ENCODE measurements around the gene TESPA1. TPM values are rescaled to one million over a fixed set of nuclear protein-coding genes. Genes with fewer than 3 reads are reported as not detected.

TESPA1 gene
- total and polyA plus RNA-seq, 2 experiments from 2014 or later, result 0.34 TPM; not detected in 1

- TF ChIP-seq REST (IDR thresholded peaks at IDR 0.05; ENCODE audit: unreplicated experiment), result no peak
- no peak for TF ChIP-seq CTCF (conservative IDR thresholded peaks at IDR 0.05; ENCODE audit: low read depth in 2 of 2)
- no peak for TF ChIP-seq POLR2AphosphoS5 (IDR thresholded peaks at IDR 0.05; ENCODE audit: low read depth)
- no peak for TF ChIP-seq ZNF114 (CRISPR knock-in tag; IDR thresholded peaks at IDR 0.05)
Measured at GRCh38 chr12:54980341-54980740, 4.2 kb downstream of the TESPA1 start (continued).

GRCh38 chr12:54977857-54978256 lies 6.7 kb downstream of the TESPA1 start:
- Mint-ChIP-seq H3K4me1 (peaks cover 20% of the 10 kb centered on the region), H3K27me3 (ENCODE audit: insufficient read depth, low read depth, poor library complexity) (peaks cover 3% of the 10 kb centered on the region), H3K27ac (no peak overlapping the region), H3K36me3 (ENCODE audit: low read depth) (no peaks in the 10 kb centered on the region), H3K9me3 (no peaks in the 10 kb centered on the region), H3K4me3 (no peak overlapping the region)
- no peak for TF ChIP-seq JUNB (IDR thresholded peaks at IDR 0.05; ENCODE audit: unreplicated experiment)
- TF ChIP-seq POLR2AphosphoS5 (IDR thresholded peaks at IDR 0.05; ENCODE audit: low read depth), result no peak
- no peak for TF ChIP-seq STAT1 (IDR thresholded peaks at IDR 0.05; ENCODE audit: unreplicated experiment)
- TF ChIP-seq ZNF114 (CRISPR knock-in tag; IDR thresholded peaks at IDR 0.05), result no peak
- TF ChIP-seq ZNF331 (CRISPR knock-in tag; IDR thresholded peaks at IDR 0.05; ENCODE audit: low read depth), result no peak
- TF ChIP-seq EZH2phosphoT487 (IDR thresholded peaks at IDR 0.05; ENCODE audit: unreplicated experiment), result no peak
- no peak for TF ChIP-seq ZNF462 (CRISPR knock-in tag; IDR thresholded peaks at IDR 0.05)
- no peak for TF ChIP-seq CREB1 (CRISPR knock-in tag; IDR thresholded peaks at IDR 0.05; ENCODE audit: low read depth)
- no peak for TF ChIP-seq NANOG (IDR thresholded peaks at IDR 0.05; ENCODE audit: borderline replicate concordance)
- Histone ChIP-seq H3K4me2 (no peak overlapping the region), H3K27ac (ENCODE audit: low read depth) (no peak overlapping the region), H3F3A (replicated peaks; ENCODE audit: low read depth) (no peaks in the 10 kb centered on the region), H3K4me1 (ENCODE audit: insufficient read depth) (peaks cover 13% of the 10 kb centered on the region; the same call in 1 of the 2 replicates), H2AFZ (no peak overlapping the region; the same call in 1 of the 2 replicates), H3K9me2 (ENCODE audit: insufficient read depth) (no peaks in the 10 kb centered on the region), H3K79me2 (replicated peaks; ENCODE audit: insufficient read depth) (no peaks in the 10 kb centered on the region), H3K27me3 (ENCODE audit: insufficient read depth) (no peaks in the 10 kb centered on the region), H3K4me3 (no peak overlapping the region), H4K20me1 (replicated peaks; ENCODE audit: insufficient read depth) (no peaks in the 10 kb centered on the region), H3K36me3 (ENCODE audit: insufficient read depth) (no peaks in the 10 kb centered on the region)
- no peak for DNase-seq (ENCODE audit: low spot score)
- ATAC-seq, result no peak

All from GM23338 (cell line).